K562 (cell line): ENCODE measurements around the gene PRXL2B. TPM values are rescaled to one million over a fixed set of nuclear protein-coding genes. Genes with fewer than 3 reads are reported as not detected.

ENCODE experiments used
- CBX3 ChIP-seq, 2 experiments: IDR thresholded peaks; 1 replicate in 1 of 2; 2 replicates in 1 of 2; pipeline ENCODE4 v1.6.1; 2012; ENCODE audit warnings: inconsistent platforms in 2 of 2, low read length in 2 of 2, borderline replicate concordance in 1 of 2, control low read depth in 1 of 2
- DEAF1 ChIP-seq: fragments of 450-650 bp; formaldehyde crosslinking; IDR thresholded peaks from 2 replicates; pipeline ENCODE4 v1.4.0; 2020; ENCODE audit warnings: mild to moderate bottlenecking, moderate library complexity
- ETS1 ChIP-seq: conservative IDR thresholded peaks from 2 replicates; pipeline ENCODE4 v1.6.1; 2011; ENCODE audit warnings: low read depth, mild to moderate bottlenecking, low read length; ENCODE audit not compliant: control insufficient read depth
- FOXA3 ChIP-seq, 2 experiments: fragments of 450-650 bp in 1 of 2; sonication (generic) in 1 of 2; formaldehyde crosslinking; IDR thresholded peaks in 1 of 2; conservative IDR thresholded peaks in 1 of 2; 2 replicates each; pipeline versions ENCODE4 v1.4.0 to v1.8.0; 2020 to 2022; ENCODE audit warnings: mild to moderate bottlenecking in 2 of 2, missing genetic modification reagents in 1 of 2
- GATAD2B ChIP-seq: fragments of 450-650 bp; IDR thresholded peaks from 2 replicates; pipeline ENCODE4 v1.6.1; 2017; ENCODE audit warnings: mild to moderate bottlenecking, borderline replicate concordance
- HIVEP1 ChIP-seq: fragments of 250-450 bp; sonication (Bioruptor Pico); IDR thresholded peaks from 2 replicates; pipeline ENCODE4 v1.4.0; 2020; ENCODE audit warnings: mild to moderate bottlenecking
- HMGN3 ChIP-seq: IDR thresholded peaks from 2 replicates; pipeline ENCODE4 v1.6.1; 2011; ENCODE audit warnings: borderline replicate concordance, low read depth, mild to moderate bottlenecking, mixed read lengths, low read length; ENCODE audit not compliant: insufficient read length; ENCODE audit errors: extremely low read depth
- ID3 ChIP-seq, 2 experiments: fragments of 250-450 bp in 1 of 2; fragments of 450-650 bp in 1 of 2; sonication (Bioruptor Pico) in 1 of 2; IDR thresholded peaks; 2 replicates each; pipeline versions ENCODE4 v1.6.1 to v1.8.0; 2016 to 2021; ENCODE audit warnings: mild to moderate bottlenecking in 2 of 2, moderate library complexity in 2 of 2, missing compliant biosample characterization in 1 of 2, missing genetic modification characterization in 1 of 2
- MAZ ChIP-seq, 2 experiments: fragments of 450-650 bp in 1 of 2; sonication (generic) in 1 of 2; formaldehyde crosslinking; IDR thresholded peaks in 1 of 2; conservative IDR thresholded peaks in 1 of 2; 2 replicates each; pipeline versions ENCODE4 v1.4.0 to v1.5.0; 2020; ENCODE audit warnings: mild to moderate bottlenecking in 1 of 2, missing genetic modification reagents in 1 of 2
- MXD1 ChIP-seq: fragments of 250-450 bp; sonication (Bioruptor Pico); IDR thresholded peaks from 2 replicates; pipeline ENCODE4 v1.8.0; 2021; ENCODE audit warnings: borderline replicate concordance, mild to moderate bottlenecking, moderate library complexity; ENCODE audit not compliant: poor library complexity, severe bottlenecking
- POLR2A ChIP-seq: fragments of 450-650 bp; conservative IDR thresholded peaks from 2 replicates; pipeline ENCODE4 v1.6.1; 2016
- SMARCA5 ChIP-seq: fragments of 450-650 bp; IDR thresholded peaks from 2 replicates; pipeline ENCODE4 v1.6.1; 2016
- SREBF2 ChIP-seq: sonication (generic); formaldehyde crosslinking; IDR thresholded peaks from 2 replicates; pipeline ENCODE4 v1.4.0; 2020; ENCODE audit warnings: mild to moderate bottlenecking, missing genetic modification reagents
- TARDBP ChIP-seq: fragments of 450-650 bp; IDR thresholded peaks from 2 replicates; pipeline ENCODE4 v1.6.1; 2016
- TFAP4 ChIP-seq: sonication (generic); formaldehyde crosslinking; IDR thresholded peaks from 2 replicates; pipeline ENCODE4 v1.8.0; 2022; ENCODE audit warnings: missing genetic modification reagents, mild to moderate bottlenecking, moderate library complexity, borderline replicate concordance
- XRCC3 ChIP-seq: fragments of 450-650 bp; IDR thresholded peaks from 2 replicates; pipeline ENCODE4 v1.6.1; 2017; ENCODE audit warnings: mild to moderate bottlenecking, moderate library complexity
- ZNF124 ChIP-seq: sonication (generic); formaldehyde crosslinking; IDR thresholded peaks from 2 replicates; pipeline ENCODE4 v1.8.1; 2022; ENCODE audit warnings: missing genetic modification reagents
- ZNF184 ChIP-seq: sonication (generic); formaldehyde crosslinking; IDR thresholded peaks from 2 replicates; pipeline ENCODE4 v1.5.0; 2020; ENCODE audit warnings: missing genetic modification reagents
- ZNF583 ChIP-seq: fragments of 250-450 bp; sonication (Bioruptor Pico); IDR thresholded peaks from 2 replicates; pipeline ENCODE4 v1.4.0; 2020
- ZNF740 ChIP-seq, 3 experiments: fragments of 200-800 bp in 1 of 3; sonication (Bioruptor generic) in 1 of 3; sonication (generic) in 1 of 3; formaldehyde crosslinking in 1 of 3; IDR thresholded peaks; 2 replicates each; pipeline versions ENCODE4 v1.6.1 to v1.8.0; 2016 to 2022; ENCODE audit warnings: mild to moderate bottlenecking in 2 of 3, missing compliant biosample characterization in 2 of 3, missing genetic modification characterization in 2 of 3, missing genetic modification reagents in 1 of 3
- polyA plus RNA-seq, 8 experiments: library from polyadenylated mRNA; depleted of rRNA in 4 of 8; stranded (reverse) in 5 of 8; unstranded in 3 of 8; fragments of >200 nt; fragmentation: Nextera tagmentation in 2 of 8; fragmentation: Illumina TruSeq in 1 of 8; extraction: Ambion mirVana in 2 of 8; extraction: Trizol in 1 of 8; gene quantifications; 2 replicates each; pipeline versions ENCODE4 v1.2.1 to v1.2.3, GENCODE V29; 2011 to 2014; ENCODE audit warnings: inconsistent platforms in 1 of 8, missing spikeins in 1 of 8
- total RNA-seq, 7 experiments: library from RNA; depleted of rRNA in 6 of 7; stranded (reverse); fragments of >200 nt in 6 of 7; fragmentation: Illumina TruSeq in 2 of 7; extraction: Trizol in 2 of 7; gene quantifications; 2 replicates each; pipeline versions ENCODE4 v1.2.1 to v1.2.3, GENCODE V29; 2011 to 2021; ENCODE audit warnings: low replicate concordance in 1 of 7

Gene PRXL2B
- total and polyA plus RNA-seq, 9 of the 15 experiments (the other 6 are each of a cell fraction or from before 2014, with no cell fraction given): 0.99 to 25.3 (median 11.8) TPM

GRCh38 chr1:2547210-2548067, 39.1 kb upstream of the PRXL2B start (continued):
- TF ChIP-seq TFAP4 (CRISPR knock-in tag) (no peak; the same call in 1 of the 2 replicates), MAZ (CRISPR knock-in tag; conservative IDR thresholded peaks at IDR 0.05 in 1 of 2, IDR thresholded peaks at IDR 0.05 in 1 of 2) (peak; percentile 12 to 75; a peak in 2 of 4 replicates), SREBF2 (no peak), DEAF1 (CRISPR knock-in tag) (no peak), MXD1 (CRISPR knock-in tag) (no peak), TARDBP (no peak), ETS1 (no peak), ZNF583 (CRISPR knock-in tag) (no peak), HIVEP1 (CRISPR knock-in tag) (peak; percentile 33; the same call in 1 of the 2 replicates), GATAD2B (no peak), ZNF124 (CRISPR knock-in tag) (no peak), HMGN3 (peak; percentile 33), SMARCA5 (0 out of 2 replicates have a peak, but pooled peaks have one; percentile 33), POLR2A (peak; percentile 38), FOXA3 (CRISPR knock-in tag; conservative IDR thresholded peaks at IDR 0.05 in 1 of 2, IDR thresholded peaks at IDR 0.05 in 1 of 2) (no peak), XRCC3 (no peak), ZNF184 (CRISPR knock-in tag) (no peak), CBX3 (IDR thresholded peaks at IDR 0.05; ENCODE audit: borderline replicate concordance in 1 of 2, low read length in 2 of 2) (no peak), ZNF740 (CRISPR knock-in tag; IDR thresholded peaks at IDR 0.05) (peak; percentile 73), ZNF740 (tag; IDR thresholded peaks at IDR 0.05) (no peak), ID3 (CRISPR knock-in tag; IDR thresholded peaks at IDR 0.05) (no peak), ID3 (tag; IDR thresholded peaks at IDR 0.05) (no peak)
